ENCODE measurements around the gene RNLS.

DNA sequence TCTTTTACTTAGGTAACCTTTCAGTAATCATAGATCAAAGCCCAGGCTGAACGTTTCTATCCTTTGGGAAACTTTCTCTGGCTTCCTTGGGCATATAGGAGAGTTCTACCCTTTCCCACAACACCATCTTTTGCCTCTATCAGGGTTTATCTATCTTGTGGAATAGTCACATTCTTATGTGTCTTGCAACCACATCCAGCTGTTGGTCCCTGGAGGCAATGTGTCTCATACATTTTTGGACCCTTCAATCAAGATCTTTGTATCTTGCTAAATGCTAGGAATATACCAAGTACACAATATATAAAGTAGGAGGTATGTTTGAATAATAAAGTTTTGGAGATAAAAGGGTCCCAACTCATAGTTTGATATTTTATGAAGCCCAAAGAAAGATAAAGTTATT is 121.7 kb downstream of the RNLS start:
- no peak for TF ChIP-seq CTCF (conservative IDR thresholded peaks at IDR 0.05 in 1 of 2, IDR thresholded peaks at IDR 0.05 in 1 of 2; ENCODE audit: extremely low read depth in 1 of 2, insufficient read depth in 1 of 2, low read depth in 1 of 2, low read length in 2 of 2)
- TF ChIP-seq EZH2 (IDR thresholded peaks at IDR 0.05; ENCODE audit: borderline replicate concordance, low read length), result no peak

Measured in mammary epithelial cell (primary cell).